AG04449 (cell line): ENCODE results near the gene MRPS30.
A peak's percentile ranks its signal among the peaks of the same experiment; 100 is the strongest.

Experiments used
- CTCF ChIA-PET: fragments of 350-600 bp; formaldehyde crosslinking; extraction: SDS; loops from one replicate; lab custom pipeline; 2021; ENCODE audit warnings: antibody characterized with exemption; lab: Yijun Ruan, JAX
- POLR2A ChIA-PET: fragments of 400-600, 350-600 bp; formaldehyde crosslinking; extraction: SDS; loops from one replicate; lab custom pipeline; 2020; ENCODE audit warnings: antibody characterized with exemption, inconsistent platforms; lab: Yijun Ruan, JAX
- DNase-seq: peaks from one replicate; pipeline ENCODE4 v3.0.0-alpha.2; 2010; ENCODE audit warnings: low read depth, low spot score
- H3K4me3 ChIP-seq: 2 replicates; pipeline ENCODE4 v1.5.1; 2011; ENCODE audit warnings: low read depth, mild to moderate bottlenecking, control low read depth, low read length
- CTCF ChIP-seq: IDR thresholded peaks from one replicate; pipeline ENCODE4 v1.5.1; 2011; ENCODE audit warnings: mild to moderate bottlenecking, moderate library complexity, low read length, control low read depth, inconsistent platforms; ENCODE audit not compliant: insufficient read depth; ENCODE audit errors: missing control alignments

Gene MRPS30

GRCh38 chr5:44797841-44798240, 10.9 kb upstream of the MRPS30 start:
- CTCF ChIA-PET = no interaction called here
- no peak for TF ChIP-seq CTCF
- POLR2A ChIA-PET = no interaction called here
- DNase-seq = no peak
- H3K4me3 ChIP-seq = no peak overlapping the region

- no peak for TF ChIP-seq CTCF
- no peak overlapping the region for H3K4me3 ChIP-seq
- CTCF ChIA-PET = no interaction called here
- POLR2A ChIA-PET = no interaction called here
- no peak for DNase-seq
Observed at GRCh38 chr5:44801992-44802391, 6.8 kb upstream of the MRPS30 start.

DNA sequence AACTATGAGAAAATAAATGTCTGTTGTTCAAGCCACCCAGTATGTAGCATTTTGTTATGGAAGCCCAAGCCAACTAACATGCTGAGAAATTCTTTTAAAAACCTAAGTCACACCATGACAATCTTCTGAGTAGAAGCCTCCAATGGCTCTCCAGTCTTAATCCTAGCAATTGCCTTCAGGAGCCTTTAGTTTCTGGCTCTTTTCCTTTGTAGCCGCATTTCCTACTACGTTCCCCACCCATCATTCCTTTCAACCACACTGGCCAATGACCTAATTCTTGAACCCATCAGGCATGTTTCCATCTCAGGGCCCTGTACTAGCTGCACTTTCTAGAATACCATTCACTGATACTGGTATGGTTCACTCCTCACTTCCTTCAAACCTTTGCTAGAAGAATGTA, 2.1 kb upstream of the MRPS30 start:
- no peak for TF ChIP-seq CTCF
- CTCF ChIA-PET = interaction anchor here (1.0 kb wide), 1 partner anchor 32 kb away, joined by 3 read pairs; no protein-coding TSS in a partner anchor
- POLR2A ChIA-PET = no interaction called here
- no peak overlapping the region for H3K4me3 ChIP-seq
- no peak for DNase-seq

DNA sequence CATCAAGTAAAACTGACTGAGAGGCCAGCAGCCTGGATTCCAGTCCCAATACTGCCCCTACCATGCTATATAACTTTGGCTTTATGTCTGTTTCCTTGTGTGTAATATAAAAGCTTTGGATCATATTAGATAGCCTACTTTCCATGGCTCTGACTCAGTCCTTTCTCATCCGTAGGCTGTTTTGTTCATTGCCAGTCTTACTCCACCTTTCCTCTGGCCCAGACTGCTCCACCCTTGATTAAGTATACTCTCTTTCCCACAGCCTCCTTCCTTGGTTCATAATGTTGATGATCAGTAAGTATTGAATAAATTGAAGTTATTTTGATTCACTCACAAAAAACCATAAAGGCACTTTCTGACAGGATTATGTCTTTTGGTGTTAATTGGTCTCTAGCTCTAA, 1.5 kb upstream of the MRPS30 start:
- CTCF ChIA-PET = interaction anchor here (0.9 to 1.0 kb wide), 2 partner anchors 15 to 33 kb away, joined by 3 read pairs; no protein-coding TSS in a partner anchor

GRCh38 chr5:44809215-44809955, 638 bp downstream of the MRPS30 start:
- H3K4me3 ChIP-seq = peak overlapping the region; percentile 86
- TF ChIP-seq CTCF = no peak
- POLR2A ChIA-PET = no interaction called here
- no peak for DNase-seq
- CTCF ChIA-PET = interaction anchor here (1.5 kb wide), 1 partner anchor 10 kb away, joined by 3 read pairs; no protein-coding TSS in a partner anchor

More for the DNA sequence above, 1.5 kb upstream of the MRPS30 start:
- no peak for DNase-seq
- no peak overlapping the region for H3K4me3 ChIP-seq
- TF ChIP-seq CTCF = no peak
- POLR2A ChIA-PET = no interaction called here

DNA sequence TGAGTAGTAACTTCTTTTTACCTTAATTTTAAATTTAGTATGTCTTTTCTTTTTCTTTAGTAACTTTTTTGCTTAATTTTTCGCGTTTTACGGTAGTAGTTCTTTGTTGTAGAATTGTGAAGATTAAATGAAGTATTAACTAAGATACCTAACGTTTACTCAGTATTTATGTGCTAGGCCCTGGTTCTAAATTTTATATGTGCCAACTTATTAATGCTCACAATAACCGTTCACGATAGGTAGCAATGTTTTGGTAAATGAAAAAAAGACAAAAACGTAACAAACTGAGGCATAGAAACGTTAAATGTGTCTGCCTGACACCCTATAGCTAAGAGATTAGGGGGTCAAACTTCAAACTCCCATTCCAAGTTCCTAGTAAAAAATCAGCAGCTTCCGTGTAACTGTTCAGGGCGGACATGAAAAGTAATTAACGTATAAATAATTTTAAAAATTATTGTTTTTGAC, 1.2 kb downstream of the MRPS30 start:
- ChIA-PET POLR2A (no interaction called here), CTCF (interaction anchor here (1.5 kb wide), 1 partner anchor 10 kb away, joined by 3 read pairs; no protein-coding TSS in a partner anchor)

More for the DNA sequence above, 1.2 kb downstream of the MRPS30 start:
- no peak for TF ChIP-seq CTCF
- DNase-seq = no peak
- H3K4me3 ChIP-seq = peak overlapping the region; percentile 86
